HG03060 (cell line): ENCODE results near the gene FAM124A.

Experiments
- ATAC-seq: cut with Tn5 transposase; IDR thresholded peaks from one replicate; pipeline ENCODE4 v1.9.1; 2021; ENCODE audit warnings: low read depth, moderate number of reproducible peaks; ENCODE audit not compliant: unreplicated experiment

Gene FAM124A

GRCh38 chr13:51240178-51240577 is 18.0 kb downstream of the FAM124A start:
- no peak for ATAC-seq

GRCh38 chr13:51240958-51241357 is 18.8 kb downstream of the FAM124A start:
- ATAC-seq: no peak

- ATAC-seq: no peak
Observed at GRCh38 chr13:51241720-51242119, 19.5 kb downstream of the FAM124A start.

- ATAC-seq: no peak
Observed at GRCh38 chr13:51243227-51243626, 21.0 kb downstream of the FAM124A start.

GRCh38 chr13:51243832-51244231 is 21.6 kb downstream of the FAM124A start:
- no peak for ATAC-seq

GRCh38 chr13:51244637-51245405 is 22.6 kb downstream of the FAM124A start:
- ATAC-seq: no peak

GRCh38 chr13:51245583-51245982 is 23.4 kb downstream of the FAM124A start:
- no peak for ATAC-seq

GRCh38 chr13:51246025-51246417 is 23.8 kb downstream of the FAM124A start:
- no peak for ATAC-seq

GRCh38 chr13:51246418-51247277 is 24.4 kb downstream of the FAM124A start:
- no peak for ATAC-seq

GRCh38 chr13:51249255-51249654 is 27.1 kb downstream of the FAM124A start:
- ATAC-seq: no peak

GRCh38 chr13:51249770-51250741 is 27.9 kb downstream of the FAM124A start:
- ATAC-seq: no peak

GRCh38 chr13:51251480-51251879 is 29.3 kb downstream of the FAM124A start:
- ATAC-seq: no peak

- ATAC-seq: no peak
Observed at GRCh38 chr13:51252954-51253532, 30.8 kb downstream of the FAM124A start.

GRCh38 chr13:51255556-51255955 is 33.4 kb downstream of the FAM124A start:
- no peak for ATAC-seq

- ATAC-seq: no peak
Observed at GRCh38 chr13:51257187-51257586, 35.0 kb downstream of the FAM124A start.

- ATAC-seq: no peak
Observed at GRCh38 chr13:51258612-51259548, 36.7 kb downstream of the FAM124A start.

- no peak for ATAC-seq
Observed at GRCh38 chr13:51260154-51260553, 38.0 kb downstream of the FAM124A start.

- no peak for ATAC-seq
Observed at GRCh38 chr13:51261610-51262249, 39.5 kb downstream of the FAM124A start.
